Thoracic aorta (tissue), 2 donors: ENCODE data around the gene NPTN. TPM values are rescaled to one million over a fixed set of nuclear protein-coding genes. Genes with fewer than 3 reads are reported as not detected.

Experiments
- ATAC-seq: fragments of 150-250 bp; one replicate; pipeline ENCODE4 v1.8.0; 2017; ENCODE audit warnings: low read depth; ENCODE audit not compliant: insufficient number of reproducible peaks, low FRiP score
- DNase-seq: peaks from one replicate; pipeline ENCODE4 v3.0.0-alpha.2; 2020; ENCODE audit warnings: low spot score
- H3K27ac ChIP-seq, 2 donors: fragments of 200-600 bp; sonication (generic); 1 replicate in 1 of 2; 2 replicates in 1 of 2; pipeline ENCODE4 v1.5.1; 2016; ENCODE audit warnings: mild to moderate bottlenecking in 2 of 2, moderate library complexity in 2 of 2
- H3K27me3 ChIP-seq: fragments of 200-600 bp; sonication (generic); replicated peaks from 2 replicates; pipeline ENCODE4 v1.6.0; 2016; ENCODE audit warnings: mild to moderate bottlenecking; ENCODE audit not compliant: insufficient read depth
- H3K36me3 ChIP-seq: fragments of 200-600 bp; sonication (generic); one replicate; pipeline ENCODE4 v1.5.1; 2016
- H3K4me1 ChIP-seq, 2 donors: fragments of 200-600 bp; sonication (generic); 1 replicate in 1 of 2; 2 replicates in 1 of 2; pipeline versions ENCODE4 v1.5.1 to v1.6.0; 2016; ENCODE audit warnings: low read depth in 2 of 2, mild to moderate bottlenecking in 1 of 2; ENCODE audit not compliant: control insufficient read depth in 1 of 2
- H3K4me3 ChIP-seq: fragments of 200-600 bp; sonication (generic); 2 replicates; pipeline ENCODE4 v1.5.1; 2016; ENCODE audit warnings: mild to moderate bottlenecking
- H3K9me3 ChIP-seq: fragments of 200-600 bp; sonication (generic); 2 replicates; pipeline ENCODE4 v1.5.1; 2016
- total RNA-seq, 2 donors: library from RNA; depleted of rRNA; stranded (reverse); fragments of >200 nt; gene quantifications; one replicate each; pipeline versions ENCODE4 v1.1.0 to v1.2.3, GENCODE V29; 2016
- TF ChIP-seq, protein P1 (sequence below): fragments of 200-600 bp; sonication (generic); IDR thresholded peaks from one replicate; pipeline ENCODE4 v1.5.1; 2019; ENCODE audit warnings: antibody characterized with exemption

The NPTN gene
- total RNA-seq, 2 donors from 2014 or later = 247 to 250 TPM

DNA sequence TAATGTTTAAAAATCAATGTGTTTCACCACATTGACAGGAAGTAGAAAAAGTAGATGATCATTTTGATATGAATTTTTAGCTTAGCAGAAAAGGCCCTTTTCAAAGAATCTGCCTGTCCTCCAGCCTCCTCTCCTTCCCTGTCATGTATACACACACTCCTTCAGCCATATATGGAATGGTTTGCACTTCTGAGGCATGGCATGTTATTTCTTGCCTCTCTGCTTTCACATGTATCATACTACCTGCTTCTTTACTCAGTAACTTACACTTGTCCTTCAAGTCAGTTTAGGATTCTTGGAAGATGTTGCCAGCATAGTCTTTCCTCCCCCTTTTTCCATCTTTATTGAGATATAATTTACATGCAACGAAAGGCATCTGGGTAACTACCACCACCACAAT, 111.2 kb downstream of the NPTN start:
- H3K4me3 ChIP-seq = no peak overlapping the region
- H3K9me3 ChIP-seq = no peaks in the 10 kb centered on the region
- no peak overlapping the region for H3K27ac ChIP-seq
- TF ChIP-seq, protein P1, sequence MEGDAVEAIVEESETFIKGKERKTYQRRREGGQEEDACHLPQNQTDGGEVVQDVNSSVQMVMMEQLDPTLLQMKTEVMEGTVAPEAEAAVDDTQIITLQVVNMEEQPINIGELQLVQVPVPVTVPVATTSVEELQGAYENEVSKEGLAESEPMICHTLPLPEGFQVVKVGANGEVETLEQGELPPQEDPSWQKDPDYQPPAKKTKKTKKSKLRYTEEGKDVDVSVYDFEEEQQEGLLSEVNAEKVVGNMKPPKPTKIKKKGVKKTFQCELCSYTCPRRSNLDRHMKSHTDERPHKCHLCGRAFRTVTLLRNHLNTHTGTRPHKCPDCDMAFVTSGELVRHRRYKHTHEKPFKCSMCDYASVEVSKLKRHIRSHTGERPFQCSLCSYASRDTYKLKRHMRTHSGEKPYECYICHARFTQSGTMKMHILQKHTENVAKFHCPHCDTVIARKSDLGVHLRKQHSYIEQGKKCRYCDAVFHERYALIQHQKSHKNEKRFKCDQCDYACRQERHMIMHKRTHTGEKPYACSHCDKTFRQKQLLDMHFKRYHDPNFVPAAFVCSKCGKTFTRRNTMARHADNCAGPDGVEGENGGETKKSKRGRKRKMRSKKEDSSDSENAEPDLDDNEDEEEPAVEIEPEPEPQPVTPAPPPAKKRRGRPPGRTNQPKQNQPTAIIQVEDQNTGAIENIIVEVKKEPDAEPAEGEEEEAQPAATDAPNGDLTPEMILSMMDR = no peak
- ATAC-seq (no peak), DNase-seq (no peak)
- H3K36me3 ChIP-seq = no peaks in the 10 kb centered on the region
- no peaks in the 10 kb centered on the region for H3K27me3 ChIP-seq
- no peaks in the 10 kb centered on the region for H3K4me1 ChIP-seq

DNA sequence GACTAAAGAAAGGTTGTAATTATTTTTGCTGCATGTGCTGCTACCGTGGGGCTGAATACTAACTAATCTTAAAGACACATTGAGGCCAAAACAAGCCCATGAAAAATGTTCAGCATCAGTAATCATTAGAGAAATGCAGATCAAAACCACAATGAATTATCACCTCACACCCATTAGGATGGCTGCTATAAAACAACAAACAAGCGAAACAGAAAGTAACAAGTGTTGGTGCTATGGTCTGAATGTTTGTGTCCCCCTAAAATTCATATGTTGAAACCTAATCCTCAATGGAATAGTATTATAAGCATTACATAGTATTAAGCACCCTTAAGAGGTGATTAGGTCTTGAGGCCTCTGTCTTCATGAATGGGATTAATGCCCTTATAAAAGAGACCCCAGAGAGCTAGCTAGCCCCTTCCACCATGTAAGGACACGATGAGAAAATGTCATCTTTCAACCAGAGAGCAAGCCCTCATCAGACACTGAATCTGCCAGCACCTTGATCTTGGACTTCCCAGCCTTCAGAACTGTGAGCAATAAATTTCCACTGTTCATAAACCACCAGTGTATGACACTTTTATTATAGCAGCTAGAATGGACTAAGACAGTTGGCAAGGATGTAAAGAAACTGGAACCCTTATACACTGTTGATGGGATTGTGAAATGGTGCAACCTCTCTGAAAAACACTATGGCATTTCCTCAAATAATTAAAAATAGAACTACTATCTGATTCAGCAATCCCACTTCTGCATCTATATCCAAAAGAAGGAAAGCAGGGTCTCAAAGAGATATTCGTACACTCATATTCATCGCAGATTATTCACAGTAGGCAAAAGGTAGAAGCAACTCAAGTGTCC, 114.1 kb downstream of the NPTN start:
- DNase-seq = no peak
- H3K36me3 ChIP-seq = no peaks in the 10 kb centered on the region
- TF ChIP-seq, protein P1 = no peak
- H3K4me3 ChIP-seq = no peak overlapping the region
- H3K9me3 ChIP-seq = no peaks in the 10 kb centered on the region
- H3K27ac ChIP-seq = no peak overlapping the region
- no peak for ATAC-seq
- no peaks in the 10 kb centered on the region for H3K4me1 ChIP-seq
- H3K27me3 ChIP-seq = no peaks in the 10 kb centered on the region

DNA sequence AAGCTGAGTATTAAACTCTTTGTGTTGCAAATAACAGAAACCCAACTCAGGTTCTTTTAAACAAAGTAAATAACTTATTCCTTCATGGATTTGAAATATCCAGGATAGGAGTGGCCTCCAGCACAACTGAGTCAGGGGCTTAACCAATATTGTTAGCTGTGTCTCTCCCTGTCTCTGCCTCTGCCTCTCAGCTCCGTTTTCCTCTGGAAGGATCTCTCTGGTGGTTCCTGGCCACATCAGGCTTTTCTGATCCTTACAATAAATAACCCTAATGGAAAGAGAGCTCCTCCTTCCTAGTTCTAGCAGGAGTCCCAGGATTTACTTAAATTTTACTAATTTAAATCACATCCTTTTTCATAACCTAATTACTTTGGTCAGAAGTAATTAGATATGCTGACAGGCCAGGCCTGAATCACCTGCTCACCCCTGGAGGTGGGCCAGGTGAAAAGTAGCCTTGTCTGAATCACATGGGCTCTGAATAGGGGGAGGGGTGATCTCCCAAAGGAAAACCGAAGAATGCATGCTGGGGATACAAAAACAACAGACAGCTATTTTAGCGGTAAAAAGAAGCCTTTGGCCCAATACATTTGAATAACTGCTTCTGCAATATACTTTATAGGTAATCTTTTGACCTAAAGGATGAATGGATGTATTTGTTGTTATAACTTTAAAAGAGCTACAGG, 114.9 kb downstream of the NPTN start:
- ATAC-seq = no peak
- TF ChIP-seq, protein P1 = no peak

DNA sequence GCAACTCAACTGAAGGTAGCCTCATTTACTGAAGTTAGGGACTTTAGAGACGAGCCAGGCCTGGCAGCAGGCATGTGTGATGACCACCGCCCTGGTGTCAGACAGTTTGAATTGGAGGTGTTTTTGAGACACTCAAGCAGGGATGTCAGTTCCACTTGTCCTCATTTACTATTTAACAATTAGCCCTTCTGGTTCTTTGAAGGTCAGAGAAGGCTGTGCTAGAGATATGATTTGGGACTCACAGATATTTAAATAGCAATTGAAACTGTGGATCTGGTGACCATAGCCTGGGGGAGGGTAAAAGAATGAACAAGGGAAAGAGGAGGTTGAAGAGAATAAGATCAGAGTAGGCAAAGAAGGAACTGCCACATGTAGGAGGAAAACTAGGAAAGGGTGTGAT, 115.6 kb downstream of the NPTN start:
- TF ChIP-seq, protein P1 = no peak
- Histone ChIP-seq H3K4me1 (no peaks in the 10 kb centered on the region), H3K27me3 (no peaks in the 10 kb centered on the region), H3K9me3 (no peaks in the 10 kb centered on the region), H3K36me3 (no peaks in the 10 kb centered on the region), H3K27ac (no peak overlapping the region), H3K4me3 (no peak overlapping the region)
- ATAC-seq (no peak), DNase-seq (no peak)

More for the DNA sequence above, 114.9 kb downstream of the NPTN start:
- H3K27me3 ChIP-seq = no peaks in the 10 kb centered on the region
- no peaks in the 10 kb centered on the region for H3K4me1 ChIP-seq
- no peaks in the 10 kb centered on the region for H3K36me3 ChIP-seq
- H3K9me3 ChIP-seq = no peaks in the 10 kb centered on the region
- no peak for DNase-seq
- H3K27ac ChIP-seq = no peak overlapping the region
- no peak overlapping the region for H3K4me3 ChIP-seq

DNA sequence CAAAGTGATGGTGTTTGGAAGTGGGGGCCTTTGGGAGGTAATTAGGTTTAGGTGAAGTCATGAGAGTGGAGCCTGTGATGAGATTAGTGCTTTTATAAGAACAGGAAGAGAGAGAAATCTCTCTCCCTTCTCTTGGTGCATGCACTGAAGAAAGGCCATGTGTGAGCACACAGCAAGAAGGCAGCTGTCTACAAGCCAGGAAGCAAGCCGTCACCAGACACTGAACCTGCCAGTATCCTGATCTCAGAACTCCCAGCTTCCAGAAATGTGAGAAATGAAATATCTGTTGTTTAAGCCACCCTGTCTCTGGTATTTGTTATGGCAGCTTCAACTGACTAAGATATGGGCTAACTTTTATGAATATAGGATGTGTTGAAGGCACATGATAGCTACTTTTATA, 117.7 kb downstream of the NPTN start:
- TF ChIP-seq, protein P1 = no peak
- H3K27me3 ChIP-seq = no peaks in the 10 kb centered on the region
- DNase-seq (no peak), ATAC-seq (no peak)
- no peaks in the 10 kb centered on the region for H3K36me3 ChIP-seq
- no peak overlapping the region for H3K27ac ChIP-seq
- no peak overlapping the region for H3K4me3 ChIP-seq
- H3K4me1 ChIP-seq = no peaks in the 10 kb centered on the region
- no peaks in the 10 kb centered on the region for H3K9me3 ChIP-seq
